HCT116 (cell line): Measurements from ENCODE around the gene SORCS2.

Experiments
- CEBPB ChIP-seq: IDR thresholded peaks from 2 replicates; pipeline ENCODE4 v1.6.1; 2012; ENCODE audit warnings: low read depth
- CTCF ChIP-seq, 3 experiments: fragments of 200-600 bp in 1 of 3; sonication (generic) in 1 of 3; IDR thresholded peaks in 2 of 3; conservative IDR thresholded peaks in 1 of 3; 2 replicates each; pipeline ENCODE4 v1.5.1; 2012 to 2017; ENCODE audit warnings: low read depth in 2 of 3, low read length in 2 of 3, antibody characterized with exemption in 1 of 3, borderline replicate concordance in 1 of 3, control low read depth in 1 of 3, mild to moderate bottlenecking in 1 of 3, mixed read lengths in 1 of 3, mixed run types in 1 of 3, moderate library complexity in 1 of 3; ENCODE audit not compliant: insufficient read depth in 1 of 3
- POLR2A ChIP-seq: IDR thresholded peaks from 2 replicates; pipeline ENCODE4 v1.7.0; 2011; ENCODE audit warnings: borderline replicate concordance; ENCODE audit not compliant: insufficient read depth, insufficient read length; ENCODE audit errors: extremely low read depth
- POLR2AphosphoS5 ChIP-seq: IDR thresholded peaks from 2 replicates; pipeline ENCODE4 v1.6.1; 2011; ENCODE audit warnings: mild to moderate bottlenecking, low read depth, low read length, moderate library complexity
- REST ChIP-seq: IDR thresholded peaks from 2 replicates; pipeline ENCODE4 v1.6.1; 2012; ENCODE audit warnings: low read depth
- SRF ChIP-seq: IDR thresholded peaks from 2 replicates; pipeline ENCODE4 v1.6.1; 2012; ENCODE audit warnings: low read depth
- ZBTB33 ChIP-seq: IDR thresholded peaks from 2 replicates; pipeline ENCODE4 v1.6.1; 2011; ENCODE audit warnings: mild to moderate bottlenecking, low read length, moderate library complexity; ENCODE audit not compliant: insufficient replicate concordance; ENCODE audit errors: extremely low read depth

- TF ChIP-seq POLR2A (no peak), ZBTB33 (no peak), CEBPB (no peak), REST (no peak), POLR2AphosphoS5 (no peak), CTCF (IDR thresholded peaks at IDR 0.05 in 2 of 3, conservative IDR thresholded peaks at IDR 0.05 in 1 of 3; ENCODE audit: borderline replicate concordance in 1 of 3, insufficient read depth in 1 of 3, low read depth in 2 of 3, low read length in 2 of 3) (no peak), SRF (no peak)
Observed at GRCh38 chr4:7735961-7736360, 543.6 kb downstream of the SORCS2 start.
